ENCODE results near the gene HMOX1. TPM values are rescaled to one million over a fixed set of nuclear protein-coding genes. Genes with fewer than 3 reads are reported as not detected.

HMOX1 gene
- total and polyA plus RNA-seq, 2 of the 13 experiments (the other 11 are each of a cell fraction or from before 2014, with no cell fraction given) = 53.6 to 67.4 TPM

DNA sequence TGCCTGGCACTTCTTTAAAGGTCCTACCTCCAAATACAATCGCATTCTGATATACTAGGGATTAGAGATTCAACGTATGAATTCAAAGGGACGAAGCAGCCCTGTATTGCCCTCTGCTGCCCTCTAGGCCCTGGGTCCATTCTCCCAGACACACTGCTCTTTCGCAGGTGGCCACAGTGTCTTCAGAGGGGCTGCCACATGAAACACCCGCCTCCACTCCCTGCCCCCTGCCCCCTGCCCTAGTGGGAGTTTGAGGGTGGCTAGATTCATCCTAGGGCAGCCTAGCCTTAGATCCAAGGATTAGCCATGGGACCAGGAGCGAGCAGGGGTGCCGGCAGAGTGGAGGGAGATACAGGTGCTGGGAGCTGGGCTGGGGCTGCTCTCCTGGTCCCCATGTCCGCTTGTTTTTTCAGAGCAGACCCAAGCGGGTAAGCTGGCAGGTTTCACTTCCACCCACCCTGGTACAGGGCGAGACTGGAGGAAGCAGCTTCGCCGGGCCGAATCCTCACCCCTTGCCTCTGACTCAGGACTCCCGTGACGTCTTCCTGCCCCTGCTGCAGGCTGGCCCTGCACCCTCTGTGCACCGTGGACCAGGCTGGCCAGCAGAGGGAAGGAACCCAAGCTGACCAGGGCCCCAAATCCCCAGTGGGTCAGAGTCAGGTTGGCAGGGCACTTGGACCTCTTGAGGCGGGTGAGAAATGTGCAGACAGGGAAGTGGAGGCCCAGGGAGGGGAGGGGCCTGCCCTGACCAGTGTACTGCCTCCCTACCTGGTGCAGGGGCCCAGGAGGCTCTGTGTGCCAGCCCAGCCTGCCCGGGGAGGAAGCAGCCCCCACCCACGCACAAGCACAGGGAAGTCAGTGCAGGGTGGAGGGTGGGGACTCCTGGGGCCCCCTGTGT, 28.4 kb upstream of the HMOX1 start (continued):
- TF ChIP-seq BRF2 (CRISPR knock-in tag; IDR thresholded peaks at IDR 0.05) = no peak
- TF ChIP-seq ZBTB44 (CRISPR knock-in tag; IDR thresholded peaks at IDR 0.05) = no peak
- TF ChIP-seq ZNF605 (CRISPR knock-in tag; IDR thresholded peaks at IDR 0.05) = no peak
- no peak for TF ChIP-seq ISL2 (CRISPR knock-in tag; IDR thresholded peaks at IDR 0.05)
- TF ChIP-seq SRY (CRISPR knock-in tag; IDR thresholded peaks at IDR 0.05) = 0 out of 2 replicates have a peak, but pooled peaks have one; percentile 50
- TF ChIP-seq ZNF253 (CRISPR knock-in tag; IDR thresholded peaks at IDR 0.05; ENCODE audit: borderline replicate concordance) = no peak
- TF ChIP-seq, protein P1, sequence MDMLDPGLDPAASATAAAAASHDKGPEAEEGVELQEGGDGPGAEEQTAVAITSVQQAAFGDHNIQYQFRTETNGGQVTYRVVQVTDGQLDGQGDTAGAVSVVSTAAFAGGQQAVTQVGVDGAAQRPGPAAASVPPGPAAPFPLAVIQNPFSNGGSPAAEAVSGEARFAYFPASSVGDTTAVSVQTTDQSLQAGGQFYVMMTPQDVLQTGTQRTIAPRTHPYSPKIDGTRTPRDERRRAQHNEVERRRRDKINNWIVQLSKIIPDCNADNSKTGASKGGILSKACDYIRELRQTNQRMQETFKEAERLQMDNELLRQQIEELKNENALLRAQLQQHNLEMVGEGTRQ (IDR thresholded peaks at IDR 0.05; ENCODE audit: low read depth, low read length) = no peak
- TF ChIP-seq, protein P1 (CRISPR knock-in tag; IDR thresholded peaks at IDR 0.05; ENCODE audit: borderline replicate concordance) = no peak
- TF ChIP-seq, protein P2, sequence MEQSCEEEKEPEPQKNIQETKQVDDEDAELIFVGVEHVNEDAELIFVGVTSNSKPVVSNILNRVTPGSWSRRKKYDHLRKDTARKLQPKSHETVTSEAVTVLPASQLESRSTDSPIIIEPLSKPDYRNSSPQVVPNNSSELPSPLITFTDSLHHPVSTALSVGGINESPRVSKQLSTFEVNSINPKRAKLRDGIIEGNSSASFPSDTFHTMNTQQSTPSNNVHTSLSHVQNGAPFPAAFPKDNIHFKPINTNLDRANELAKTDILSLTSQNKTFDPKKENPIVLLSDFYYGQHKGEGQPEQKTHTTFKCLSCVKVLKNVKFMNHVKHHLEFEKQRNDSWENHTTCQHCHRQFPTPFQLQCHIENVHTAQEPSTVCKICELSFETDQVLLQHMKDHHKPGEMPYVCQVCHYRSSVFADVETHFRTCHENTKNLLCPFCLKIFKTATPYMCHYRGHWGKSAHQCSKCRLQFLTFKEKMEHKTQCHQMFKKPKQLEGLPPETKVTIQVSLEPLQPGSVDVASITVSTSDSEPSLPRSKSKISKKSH (CRISPR knock-in tag; IDR thresholded peaks at IDR 0.05; ENCODE audit: borderline replicate concordance) = no peak
- TF ChIP-seq TAF15 (IDR thresholded peaks at IDR 0.05; ENCODE audit: low read depth, low read length, poor library complexity, severe bottlenecking) = no peak
- TF ChIP-seq ZNF782 (CRISPR knock-in tag; IDR thresholded peaks at IDR 0.05; ENCODE audit: borderline replicate concordance) = no peak
- no peak for TF ChIP-seq ZNF33A (CRISPR knock-in tag; IDR thresholded peaks at IDR 0.05; ENCODE audit: borderline replicate concordance)
- peak; percentile 9; the same call in 1 of the 2 replicates for TF ChIP-seq SIN3A (IDR thresholded peaks at IDR 0.05; ENCODE audit: borderline replicate concordance, low read depth, low read length)
- TF ChIP-seq ZBTB2 (CRISPR knock-in tag; IDR thresholded peaks at IDR 0.05; ENCODE audit: low read depth) = 0 out of 2 replicates have a peak, but pooled peaks have one; percentile 23
- TF ChIP-seq SOX5 (CRISPR knock-in tag; IDR thresholded peaks at IDR 0.05; ENCODE audit: borderline replicate concordance) = no peak; the same call in 1 of the 2 replicates
- TF ChIP-seq GATA4 (IDR thresholded peaks at IDR 0.05; ENCODE audit: borderline replicate concordance, low read depth) = no peak
- TF ChIP-seq ZNF883 (CRISPR knock-in tag; IDR thresholded peaks at IDR 0.05; ENCODE audit: not compliant biosample characterization) = no peak
- no peak for TF ChIP-seq GABPA (IDR thresholded peaks at IDR 0.05; ENCODE audit: low read depth, low read length)
- TF ChIP-seq GABPA (CRISPR knock-in tag; IDR thresholded peaks at IDR 0.05; ENCODE audit: low read depth) = no peak
- TF ChIP-seq ZMYM3 (CRISPR knock-in tag; IDR thresholded peaks at IDR 0.05) = no peak
- TF ChIP-seq RBFOX2 (IDR thresholded peaks at IDR 0.05; ENCODE audit: low read depth, low read length) = 0 out of 2 replicates have a peak, but pooled peaks have one; percentile 29
